SU-DHL-6 (cell line): ENCODE data around the gene CYFIP2.

Source experiments
- H2AFZ ChIP-seq: fragments of 200-600 bp; sonication (generic); 2 replicates; pipeline ENCODE4 v1.6.1; 2014; ENCODE audit warnings: low read depth, mild to moderate bottlenecking, moderate library complexity, mixed read lengths, antibody characterized with exemption, low read length; ENCODE audit not compliant: severe bottlenecking
- H3F3A ChIP-seq: fragments of 200-600 bp; shearing (Covaris generic); 2 replicates; pipeline ENCODE4 v1.6.0; 2016; ENCODE audit warnings: antibody characterized with exemption, mild to moderate bottlenecking; ENCODE audit not compliant: insufficient read depth
- H3K27ac ChIP-seq: fragments of 200-600 bp; sonication (generic); 2 replicates; pipeline ENCODE4 v1.5.1; 2016; ENCODE audit warnings: low read depth, mild to moderate bottlenecking, low read length, moderate library complexity, mixed read lengths
- H3K27me3 ChIP-seq: fragments of 200-600 bp; sonication (generic), shearing (Covaris generic); 2 replicates; pipeline ENCODE4 v1.6.0; 2014; ENCODE audit warnings: mild to moderate bottlenecking, low read length
- H3K36me3 ChIP-seq: fragments of 200-600 bp; sonication (generic); 2 replicates; pipeline ENCODE4 v1.6.1; 2014; ENCODE audit warnings: mild to moderate bottlenecking, low read length, mixed read lengths
- H3K4me2 ChIP-seq: fragments of 300-600, 200-600 bp; shearing (Covaris generic), sonication (generic); 2 replicates; pipeline ENCODE4 v1.6.0; 2014; ENCODE audit warnings: low read length, low read depth, mild to moderate bottlenecking; ENCODE audit not compliant: poor library complexity, severe bottlenecking
- H3K4me3 ChIP-seq: fragments of 200-600 bp; sonication (generic); 2 replicates; pipeline ENCODE4 v1.5.1; 2014; ENCODE audit warnings: antibody characterized with exemption, low read length, mild to moderate bottlenecking, mixed read lengths; ENCODE audit not compliant: insufficient read depth, poor library complexity, severe bottlenecking
- H3K79me2 ChIP-seq: fragments of 200-600 bp; sonication (generic); 2 replicates; pipeline ENCODE4 v1.6.1; 2014; ENCODE audit warnings: mild to moderate bottlenecking, low read length, moderate library complexity; ENCODE audit not compliant: insufficient read depth
- H3K9ac ChIP-seq: fragments of 200-600 bp; sonication (generic); 2 replicates; pipeline ENCODE4 v1.7.0; 2014; ENCODE audit warnings: mild to moderate bottlenecking, low read length
- H3K9me2 ChIP-seq: fragments of 200-600 bp; sonication (generic); replicated peaks from 2 replicates; pipeline ENCODE4 v1.6.1; 2014; ENCODE audit warnings: low read length; ENCODE audit not compliant: insufficient read depth
- H3K9me3 ChIP-seq: fragments of 200-600 bp; sonication (generic); 2 replicates; pipeline ENCODE4 v1.6.1; 2014; ENCODE audit warnings: low read length, mixed read lengths; ENCODE audit not compliant: insufficient read depth
- H4K20me1 ChIP-seq: fragments of 200-600 bp; sonication (generic); 2 replicates; pipeline ENCODE4 v1.6.1; 2014; ENCODE audit warnings: low read depth, mild to moderate bottlenecking, antibody characterized with exemption, low read length, moderate library complexity, mixed read lengths
- EZH2phosphoT487 ChIP-seq: fragments of 200-600 bp; sonication (generic), shearing (Covaris generic); conservative IDR thresholded peaks from 2 replicates; pipeline ENCODE4 v1.6.1; 2018; ENCODE audit warnings: mild to moderate bottlenecking, antibody characterized with exemption, low read length, moderate library complexity, mixed read lengths
- TF ChIP-seq, protein P1 (sequence below): fragments of 200-600 bp; sonication (generic); IDR thresholded peaks from one replicate; pipeline ENCODE4 v1.5.1; 2017; ENCODE audit warnings: antibody characterized with exemption, mild to moderate bottlenecking, low read length, moderate library complexity; ENCODE audit not compliant: insufficient read depth, poor library complexity, severe bottlenecking

Gene CYFIP2

DNA sequence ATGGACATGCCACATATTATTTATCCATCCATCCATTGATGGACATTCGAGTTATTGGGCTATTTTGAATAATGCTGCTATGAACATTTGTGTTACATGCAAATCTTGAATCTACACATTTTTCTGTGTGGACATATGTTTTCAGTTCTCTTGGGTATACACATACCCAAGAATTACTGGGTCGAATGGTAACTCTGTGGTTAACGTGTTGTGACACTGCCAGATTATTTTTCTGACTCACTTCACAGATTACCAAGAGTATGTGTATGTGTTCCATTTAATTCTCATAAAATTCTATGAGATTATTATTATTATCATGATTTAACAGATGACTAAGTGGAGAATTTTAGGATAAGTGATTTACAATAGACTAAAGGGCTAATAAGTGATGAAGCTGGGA lies 26.7 kb downstream of the CYFIP2 start:
- H2AFZ ChIP-seq: no peak overlapping the region
- H3K27me3 ChIP-seq: no peaks in the 10 kb centered on the region
- H3K9ac ChIP-seq: no peak overlapping the region
- no peaks in the 10 kb centered on the region for H4K20me1 ChIP-seq
- no peaks in the 10 kb centered on the region for H3K9me3 ChIP-seq
- H3K4me2 ChIP-seq: no peak overlapping the region
- H3K36me3 ChIP-seq: peaks cover 46% of the 10 kb centered on the region
- peaks cover under 1% of the 10 kb centered on the region; the same call in 1 of the 2 replicates for H3K79me2 ChIP-seq
- no peaks in the 10 kb centered on the region for H3F3A ChIP-seq
- no peak overlapping the region for H3K27ac ChIP-seq
- H3K4me3 ChIP-seq: no peak overlapping the region
- H3K9me2 ChIP-seq: no peaks in the 10 kb centered on the region
- TF ChIP-seq, protein P1, sequence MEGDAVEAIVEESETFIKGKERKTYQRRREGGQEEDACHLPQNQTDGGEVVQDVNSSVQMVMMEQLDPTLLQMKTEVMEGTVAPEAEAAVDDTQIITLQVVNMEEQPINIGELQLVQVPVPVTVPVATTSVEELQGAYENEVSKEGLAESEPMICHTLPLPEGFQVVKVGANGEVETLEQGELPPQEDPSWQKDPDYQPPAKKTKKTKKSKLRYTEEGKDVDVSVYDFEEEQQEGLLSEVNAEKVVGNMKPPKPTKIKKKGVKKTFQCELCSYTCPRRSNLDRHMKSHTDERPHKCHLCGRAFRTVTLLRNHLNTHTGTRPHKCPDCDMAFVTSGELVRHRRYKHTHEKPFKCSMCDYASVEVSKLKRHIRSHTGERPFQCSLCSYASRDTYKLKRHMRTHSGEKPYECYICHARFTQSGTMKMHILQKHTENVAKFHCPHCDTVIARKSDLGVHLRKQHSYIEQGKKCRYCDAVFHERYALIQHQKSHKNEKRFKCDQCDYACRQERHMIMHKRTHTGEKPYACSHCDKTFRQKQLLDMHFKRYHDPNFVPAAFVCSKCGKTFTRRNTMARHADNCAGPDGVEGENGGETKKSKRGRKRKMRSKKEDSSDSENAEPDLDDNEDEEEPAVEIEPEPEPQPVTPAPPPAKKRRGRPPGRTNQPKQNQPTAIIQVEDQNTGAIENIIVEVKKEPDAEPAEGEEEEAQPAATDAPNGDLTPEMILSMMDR: no peak
- TF ChIP-seq EZH2phosphoT487: no peak

DNA sequence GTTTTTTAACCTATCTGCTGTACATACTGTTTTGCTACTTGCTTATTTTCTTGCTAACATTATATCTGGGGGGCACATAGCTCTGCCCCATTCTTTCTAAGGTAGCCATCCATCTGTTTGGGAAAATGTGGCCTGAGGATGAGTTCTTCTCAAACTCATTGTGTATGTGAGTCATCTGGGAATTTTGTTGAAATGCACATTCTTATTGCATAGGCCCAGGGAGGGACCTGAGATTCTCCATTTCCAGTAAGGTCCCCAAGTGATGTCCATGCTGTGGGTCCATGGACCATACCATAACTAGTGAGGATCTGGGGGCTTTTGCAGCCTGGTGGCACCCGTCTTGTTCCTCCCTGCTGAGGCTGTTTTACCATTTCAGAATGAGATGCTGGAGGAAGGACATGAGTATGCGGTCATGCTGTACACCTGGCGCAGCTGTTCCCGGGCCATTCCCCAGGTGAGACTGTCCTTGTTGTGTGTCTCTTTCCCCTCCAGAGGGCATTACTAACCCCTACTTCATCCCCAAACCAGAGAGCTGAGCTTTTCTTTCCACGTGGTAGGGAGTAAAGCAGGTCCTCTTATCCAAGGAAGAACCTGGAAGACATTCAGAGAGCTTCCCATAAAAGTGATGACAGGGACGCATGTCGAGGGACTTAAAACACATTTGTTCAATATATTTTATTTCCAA lies 28.6 kb downstream of the CYFIP2 start:
- H3K4me2 ChIP-seq: no peak overlapping the region
- H3K4me3 ChIP-seq: no peak overlapping the region
- H2AFZ ChIP-seq: no peak overlapping the region
- no peak overlapping the region for H3K9ac ChIP-seq
- H3K9me2 ChIP-seq: no peaks in the 10 kb centered on the region
- H3K36me3 ChIP-seq: peaks cover 40% of the 10 kb centered on the region
- H3K27ac ChIP-seq: no peak overlapping the region
- TF ChIP-seq EZH2phosphoT487: no peak
- TF ChIP-seq, protein P1: no peak
- no peaks in the 10 kb centered on the region for H3K79me2 ChIP-seq
- H3F3A ChIP-seq: no peaks in the 10 kb centered on the region
- no peaks in the 10 kb centered on the region for H3K9me3 ChIP-seq
- no peaks in the 10 kb centered on the region for H4K20me1 ChIP-seq
- no peaks in the 10 kb centered on the region for H3K27me3 ChIP-seq

DNA sequence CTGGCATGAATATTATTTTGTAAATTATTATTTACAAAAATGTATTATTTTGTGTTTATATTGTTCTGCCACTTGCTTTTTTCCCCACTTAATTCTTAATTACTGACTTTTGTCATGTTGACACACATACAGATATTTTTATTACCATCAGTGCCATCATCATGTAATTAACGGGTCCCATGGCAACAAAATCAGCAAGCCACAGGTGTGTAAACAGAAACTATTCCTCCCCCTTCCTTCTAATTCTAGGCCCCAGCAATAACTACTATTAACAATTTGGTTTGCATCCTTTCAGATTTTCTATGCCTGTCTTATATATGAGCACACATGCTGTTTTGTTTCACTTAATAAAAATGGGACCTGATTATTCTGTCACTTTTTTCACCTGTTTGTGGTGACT lies 29.3 kb downstream of the CYFIP2 start:
- Histone ChIP-seq H3K9me3 (no peaks in the 10 kb centered on the region), H4K20me1 (no peaks in the 10 kb centered on the region), H3K36me3 (peaks cover 33% of the 10 kb centered on the region), H3K79me2 (no peaks in the 10 kb centered on the region), H3F3A (no peaks in the 10 kb centered on the region), H3K27me3 (no peaks in the 10 kb centered on the region), H3K4me3 (no peak overlapping the region), H3K27ac (no peak overlapping the region), H3K9ac (no peak overlapping the region), H3K9me2 (no peaks in the 10 kb centered on the region), H2AFZ (no peak overlapping the region), H3K4me2 (no peak overlapping the region)
- no peak for TF ChIP-seq EZH2phosphoT487

DNA sequence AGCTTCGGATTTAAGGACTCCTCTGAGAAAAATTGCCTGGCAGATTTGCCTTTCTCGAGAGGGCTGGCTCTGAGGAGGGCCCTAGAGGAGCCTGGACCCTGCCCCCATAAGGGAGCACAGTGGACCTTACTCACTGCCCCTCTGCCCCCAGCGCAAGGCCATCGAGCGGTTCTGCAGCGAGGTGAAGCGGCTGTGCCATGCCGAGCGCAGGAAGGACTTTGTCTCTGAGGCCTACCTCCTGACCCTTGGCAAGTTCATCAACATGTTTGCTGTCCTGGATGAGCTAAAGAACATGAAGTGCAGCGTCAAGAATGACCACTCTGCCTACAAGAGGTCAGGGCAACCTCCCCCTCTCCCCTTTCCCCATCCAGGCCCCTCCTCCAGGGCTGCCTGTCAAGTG lies 34.6 kb downstream of the CYFIP2 start:
- H3K36me3 ChIP-seq: peaks cover 20% of the 10 kb centered on the region; the same call in 1 of the 2 replicates
- no peaks in the 10 kb centered on the region for H4K20me1 ChIP-seq
- no peak overlapping the region for H3K9ac ChIP-seq
- TF ChIP-seq, protein P1: no peak
- no peak for TF ChIP-seq EZH2phosphoT487
- H3K4me3 ChIP-seq: no peak overlapping the region
- no peaks in the 10 kb centered on the region for H3F3A ChIP-seq
- H2AFZ ChIP-seq: no peak overlapping the region
- no peaks in the 10 kb centered on the region for H3K9me3 ChIP-seq
- H3K4me2 ChIP-seq: no peak overlapping the region
- no peaks in the 10 kb centered on the region for H3K9me2 ChIP-seq
- H3K27ac ChIP-seq: no peak overlapping the region
- H3K27me3 ChIP-seq: no peaks in the 10 kb centered on the region
- no peaks in the 10 kb centered on the region; the same call in 1 of the 2 replicates for H3K79me2 ChIP-seq
